ENCODE measurements around the gene PPP2R5A.

PPP2R5A gene

GRCh38 chr1:212284744-212285684 lies at the start of gene PPP2R5A:
Gene PPP2R5A, plus strand, starts transcription at chr1:212285410. Its CDS starts 701 bp downstream, at chr1:212286111.
- peak; percentile 100 for DNase-seq

- DNase-seq: no peak
Observed at GRCh38 chr1:212235857-212236256, 49.4 kb upstream of the PPP2R5A start.

- no peak for DNase-seq
Observed at GRCh38 chr1:212236664-212237220, 48.5 kb upstream of the PPP2R5A start.

- no peak for DNase-seq
Observed at GRCh38 chr1:212237651-212238050, 47.6 kb upstream of the PPP2R5A start.

- DNase-seq: no peak
Observed at GRCh38 chr1:212238552-212238951, 46.7 kb upstream of the PPP2R5A start.

GRCh38 chr1:212241501-212241900 lies 43.7 kb upstream of the PPP2R5A start:
- DNase-seq: no peak

GRCh38 chr1:212241957-212242287 lies 43.3 kb upstream of the PPP2R5A start:
- DNase-seq: no peak

- DNase-seq: peak; percentile 57
Observed at GRCh38 chr1:212242288-212242984, 42.8 kb upstream of the PPP2R5A start.

- DNase-seq: no peak
Observed at GRCh38 chr1:212242985-212243308, 42.3 kb upstream of the PPP2R5A start.

GRCh38 chr1:212244441-212244840 lies 40.8 kb upstream of the PPP2R5A start:
- no peak for DNase-seq

GRCh38 chr1:212247179-212247721 lies 38.0 kb upstream of the PPP2R5A start:
- no peak for DNase-seq

- DNase-seq: no peak
Observed at GRCh38 chr1:212247988-212248387, 37.2 kb upstream of the PPP2R5A start.

- DNase-seq: no peak
Observed at GRCh38 chr1:212254853-212255363, 30.3 kb upstream of the PPP2R5A start.

- no peak for DNase-seq
Observed at GRCh38 chr1:212255705-212256307, 29.4 kb upstream of the PPP2R5A start.

GRCh38 chr1:212256369-212256768 lies 28.8 kb upstream of the PPP2R5A start:
- peak; percentile 81 for DNase-seq

GRCh38 chr1:212257157-212257556 lies 28.1 kb upstream of the PPP2R5A start:
- DNase-seq: no peak

- no peak for DNase-seq
Observed at GRCh38 chr1:212259693-212260480, 25.3 kb upstream of the PPP2R5A start.

- no peak for DNase-seq
Observed at GRCh38 chr1:212260557-212261355, 24.5 kb upstream of the PPP2R5A start.

GRCh38 chr1:212261361-212261929 lies 23.8 kb upstream of the PPP2R5A start:
- DNase-seq: peak; percentile 39

- no peak for DNase-seq
Observed at GRCh38 chr1:212267017-212267416, 18.2 kb upstream of the PPP2R5A start.

- no peak for DNase-seq
Observed at GRCh38 chr1:212267460-212267859, 17.8 kb upstream of the PPP2R5A start.
